Activated CD4-positive, alpha-beta T cell treated with anti-CD3 and anti-CD28 coated beads, Interleukin-2, amount 50 U/mL, for 48 hours (primary cell): ENCODE results near the gene ITSN1.
"Not testable (repeated sequence)": the region's sequence is repeated elsewhere in the genome, so short reads cannot be mapped to it uniquely, and the experiment has no call there.

Source experiments
- DNase-seq, 2 experiments: peaks; one replicate each; pipeline ENCODE4 v3.0.0-alpha.2; 2020

ITSN1 gene

DNA sequence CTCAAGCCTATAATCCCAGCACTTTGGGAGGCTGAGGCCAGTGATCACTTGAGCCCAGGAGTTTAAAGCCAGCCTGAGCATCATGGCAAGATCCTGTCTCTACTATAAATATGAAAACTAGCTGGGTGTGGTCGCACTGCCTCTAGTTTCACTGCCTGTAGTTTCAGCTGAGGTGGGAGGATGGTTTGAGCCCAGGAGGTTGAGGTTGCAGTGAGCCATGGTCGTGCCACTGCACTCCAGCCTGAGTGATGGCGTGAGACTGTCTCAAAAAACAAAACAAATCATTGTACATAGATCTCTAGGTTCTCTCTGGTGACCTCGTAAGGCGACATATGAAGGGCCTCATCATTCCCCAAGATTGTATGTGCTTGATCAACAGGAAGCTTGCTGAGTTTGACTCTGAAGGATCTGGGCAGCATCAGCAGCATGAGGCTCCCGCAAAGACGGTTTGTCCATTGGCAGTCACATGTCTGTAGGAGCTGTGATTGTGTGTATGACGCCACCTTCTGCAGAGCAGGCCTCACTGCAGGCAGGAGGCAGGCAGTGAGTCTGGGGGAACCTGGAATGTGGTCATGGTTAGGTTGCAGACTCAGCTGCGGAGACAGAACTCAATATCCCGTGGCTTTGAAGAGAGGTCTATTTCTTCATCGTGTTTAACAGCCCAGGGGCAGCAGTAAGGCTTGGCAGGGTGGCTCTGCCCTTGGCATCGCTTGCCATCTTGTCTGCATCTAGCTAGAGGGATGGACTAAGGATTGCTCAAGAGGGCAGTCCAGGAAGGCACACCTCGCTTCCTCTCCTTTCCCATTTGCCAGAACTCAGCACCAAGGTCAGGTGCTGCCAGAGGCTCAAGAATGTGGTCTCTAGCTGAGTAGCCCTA lies 259.3 kb downstream of the ITSN1 start:
- no peak for DNase-seq

- no peak for DNase-seq
Measured at GRCh38 chr21:33902349-33902748, 260.0 kb downstream of the ITSN1 start.

GRCh38 chr21:33904041-33904440 lies 261.7 kb downstream of the ITSN1 start:
- DNase-seq, result no peak

- DNase-seq, result peak; percentile 61 to 62
Measured at GRCh38 chr21:33908760-33909159, 266.5 kb downstream of the ITSN1 start.

DNA sequence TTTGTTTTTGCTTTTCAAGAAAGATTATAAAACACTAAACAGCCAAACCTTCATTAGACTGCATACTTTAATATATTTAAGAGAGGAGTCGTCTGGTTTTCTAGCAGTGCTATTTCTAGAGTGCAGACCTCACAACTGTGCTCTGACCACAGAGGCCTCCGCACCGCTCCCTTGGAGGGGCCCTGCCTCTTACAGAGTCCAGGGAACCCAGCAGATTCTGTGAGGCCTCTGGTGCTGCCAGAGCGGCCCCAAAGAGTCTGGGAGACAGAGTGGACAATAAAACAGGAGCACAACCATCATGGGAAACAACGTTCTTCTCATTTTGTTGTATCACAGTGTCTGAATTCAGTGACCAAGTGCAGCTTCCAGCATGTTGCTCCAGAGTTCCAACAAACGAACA lies 267.5 kb downstream of the ITSN1 start:
- DNase-seq, result no peak

GRCh38 chr21:33914188-33914587 lies 271.9 kb downstream of the ITSN1 start:
- no peak for DNase-seq

GRCh38 chr21:33915368-33916199 lies 273.3 kb downstream of the ITSN1 start, which contains the start of gene ATP5PO:
ATP5PO (minus strand) TSS chr21:33915804; CDS start chr21:33915763, 41 bp downstream.
- DNase-seq, result peak; percentile 96 to 98

DNA sequence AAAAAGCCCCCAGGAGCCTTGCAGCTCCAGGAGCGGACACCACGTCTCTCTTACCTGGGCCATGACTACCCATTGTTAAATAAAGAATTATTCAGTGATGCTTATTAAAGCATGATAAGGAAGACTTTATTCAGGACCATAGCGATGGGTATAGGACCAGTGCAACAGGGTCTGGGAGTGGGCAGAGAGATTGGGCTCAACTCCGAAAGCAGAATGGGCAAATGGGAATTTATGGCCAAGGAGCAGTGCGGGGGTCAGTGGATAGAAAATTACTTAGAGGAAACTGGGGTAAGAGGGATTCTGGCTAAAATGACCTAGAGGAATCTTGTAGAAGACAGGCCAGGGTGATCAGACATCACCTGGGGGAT lies 273.9 kb downstream of the ITSN1 start:
- no peak for DNase-seq

DNA sequence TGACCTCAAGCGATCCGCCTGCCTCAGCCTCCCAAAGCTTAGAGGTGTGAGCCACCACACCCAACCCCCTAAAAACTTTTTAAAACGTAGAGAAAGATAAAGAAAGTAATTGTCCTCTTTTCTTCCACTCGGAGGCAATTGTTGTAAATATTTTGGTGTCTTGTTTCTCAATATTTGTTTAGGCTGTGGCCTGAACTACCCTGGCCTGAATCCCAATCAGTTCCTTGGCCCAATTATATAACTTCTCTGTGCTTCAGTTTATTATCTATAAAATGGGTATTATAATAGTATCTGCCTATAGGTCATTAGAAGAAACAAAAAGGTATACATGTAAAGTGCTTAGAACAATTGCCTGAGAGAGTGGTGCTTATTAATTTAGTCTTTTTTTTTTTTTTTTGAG lies 275.1 kb downstream of the ITSN1 start:
- no peak for DNase-seq

DNA sequence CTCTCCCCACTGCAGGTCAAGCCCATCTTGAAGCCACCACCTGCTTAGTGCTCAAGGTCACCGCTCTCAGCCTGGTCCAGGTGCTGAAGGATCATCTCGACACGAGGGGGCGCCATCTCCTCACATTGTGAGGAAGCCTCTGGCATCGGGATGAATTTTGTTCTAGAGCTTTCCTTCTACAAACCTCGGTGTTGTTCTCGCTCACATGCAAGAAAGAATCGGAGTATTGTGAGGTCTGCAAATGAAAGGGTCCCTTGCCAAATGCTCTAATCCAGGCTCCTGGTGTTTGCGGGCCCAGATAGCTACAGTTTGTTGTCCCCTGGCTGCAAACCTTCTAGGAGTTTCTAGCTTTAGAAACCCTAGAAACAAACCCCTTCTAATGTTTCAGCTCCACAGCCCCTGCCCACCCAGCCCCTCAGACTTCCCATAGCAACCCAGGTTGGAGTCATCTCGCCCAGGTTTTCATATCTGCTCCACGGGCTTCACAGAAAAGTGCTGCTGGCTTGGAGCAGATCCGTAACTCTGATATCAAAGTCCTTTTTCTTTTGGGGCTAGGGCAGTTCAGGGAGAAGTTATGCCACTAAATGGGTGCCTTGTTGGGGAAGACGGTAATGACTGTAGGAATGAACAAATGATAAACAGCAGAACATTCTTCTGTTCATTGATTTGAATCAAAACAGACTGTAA lies 281.9 kb downstream of the ITSN1 start:
- DNase-seq, result peak; percentile 95

DNA sequence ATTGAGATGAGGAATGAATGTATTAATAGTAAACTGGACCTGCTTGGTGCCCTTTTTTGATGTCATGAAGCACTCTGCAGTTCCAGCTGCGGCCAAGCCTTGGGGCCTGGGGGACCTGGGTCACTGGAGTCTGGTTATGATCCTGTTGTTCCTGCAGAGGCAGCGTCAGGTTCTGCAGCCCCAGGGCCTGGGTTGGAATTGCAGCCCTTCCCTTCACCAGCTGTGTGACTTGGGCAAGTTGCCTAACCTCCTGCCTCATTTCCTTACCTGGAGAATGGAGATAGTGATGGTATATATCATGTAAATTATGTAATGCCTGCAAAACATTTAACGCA lies 282.4 kb downstream of the ITSN1 start:
- DNase-seq, result no peak

DNA sequence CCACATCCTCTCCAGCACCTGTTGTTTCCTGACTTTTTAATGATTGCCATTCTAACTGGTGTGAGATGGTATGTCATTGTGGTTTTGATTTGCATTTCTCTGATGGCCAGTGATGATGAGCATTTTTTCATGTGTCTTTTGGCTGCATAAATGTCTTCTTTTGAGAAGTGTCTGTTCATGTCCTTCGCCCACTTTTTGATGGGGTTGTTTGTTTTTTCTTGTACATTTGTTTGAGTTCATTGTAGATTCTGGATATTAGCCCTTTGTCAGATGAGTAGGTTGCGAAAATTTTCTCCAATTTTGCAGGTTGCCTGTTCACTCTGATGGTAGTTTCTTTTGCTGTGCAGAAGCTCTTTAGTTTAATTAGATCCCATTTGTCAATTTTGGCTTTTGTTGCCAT lies 283.9 kb downstream of the ITSN1 start:
- not testable (repeated sequence) for DNase-seq

DNA sequence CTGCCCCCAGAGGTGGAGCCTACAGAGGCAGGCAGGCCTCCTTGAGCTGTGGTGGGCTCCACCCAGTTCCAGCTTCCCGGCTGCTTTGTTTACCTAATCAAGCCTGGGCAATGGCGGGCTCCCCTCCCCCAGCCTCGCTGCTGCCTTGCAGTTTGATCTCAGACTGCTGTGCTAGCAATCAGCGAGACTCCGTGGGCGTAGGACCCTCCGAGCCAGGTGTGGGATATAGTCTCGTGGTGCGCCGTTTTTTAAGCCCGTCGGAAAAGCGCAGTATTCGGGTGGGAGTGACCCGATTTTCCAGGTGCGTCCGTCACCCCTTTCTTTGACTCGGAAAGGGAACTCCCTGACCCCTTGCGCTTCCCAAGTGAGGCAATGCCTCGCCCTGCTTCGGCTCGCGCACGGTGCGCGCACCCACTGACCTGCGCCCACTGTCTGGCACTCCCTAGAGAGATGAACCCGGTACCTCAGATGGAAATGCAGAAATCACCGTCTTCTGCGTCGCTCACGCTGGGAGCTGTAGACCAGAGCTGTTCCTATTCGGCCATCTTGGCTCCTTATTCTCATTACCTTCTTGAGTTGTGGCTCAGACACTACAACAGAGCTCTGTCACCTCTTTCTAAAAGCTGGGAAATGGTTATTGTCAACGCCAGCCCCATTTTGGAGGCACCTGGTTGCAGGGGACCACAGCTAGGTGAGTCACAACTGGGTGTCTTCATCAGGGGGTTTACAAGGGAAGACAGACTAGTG lies 288.9 kb downstream of the ITSN1 start:
- peak; percentile 57 to 67 for DNase-seq

- DNase-seq, result no peak
Measured at GRCh38 chr21:33931799-33932390, 289.6 kb downstream of the ITSN1 start.

- DNase-seq, result no peak
Measured at GRCh38 chr21:33932731-33933130, 290.4 kb downstream of the ITSN1 start.

DNA sequence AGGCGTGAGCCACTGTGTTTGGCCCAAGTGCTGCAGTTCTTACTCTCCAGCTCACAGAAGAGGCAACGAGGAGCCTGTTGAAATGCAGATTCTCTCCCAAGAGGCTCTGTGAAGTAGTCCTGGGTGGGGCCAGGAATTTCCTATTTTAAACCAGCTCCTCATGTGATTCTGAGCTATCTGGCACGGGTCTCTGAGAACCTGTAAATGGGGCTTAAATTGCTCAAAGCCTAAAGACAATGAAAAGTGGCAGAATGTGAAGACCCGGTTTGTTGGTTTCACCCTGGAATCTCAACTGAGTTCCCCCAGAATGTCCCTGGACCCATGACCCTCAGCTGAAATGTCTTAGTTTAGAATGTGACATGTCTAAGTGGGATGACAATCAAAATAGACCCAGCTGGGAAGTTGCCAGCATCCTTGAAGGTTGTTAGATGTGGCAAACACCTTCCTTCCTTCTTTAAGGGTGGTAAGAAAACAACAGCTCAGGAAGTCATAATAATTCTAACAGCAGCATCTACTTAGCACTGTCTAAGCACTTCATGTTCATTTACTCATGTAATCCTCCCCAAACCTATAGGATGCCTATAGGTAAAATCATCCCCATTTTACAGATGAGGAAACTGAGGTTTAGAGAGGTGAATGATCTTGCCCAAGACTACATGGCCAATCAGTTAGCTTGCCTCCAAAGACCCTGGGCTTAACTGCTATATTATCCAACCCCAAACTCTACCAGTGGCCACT lies 294.2 kb downstream of the ITSN1 start:
- DNase-seq, result no peak

- DNase-seq, result no peak
Measured at GRCh38 chr21:33937146-33937545, 294.8 kb downstream of the ITSN1 start.

DNA sequence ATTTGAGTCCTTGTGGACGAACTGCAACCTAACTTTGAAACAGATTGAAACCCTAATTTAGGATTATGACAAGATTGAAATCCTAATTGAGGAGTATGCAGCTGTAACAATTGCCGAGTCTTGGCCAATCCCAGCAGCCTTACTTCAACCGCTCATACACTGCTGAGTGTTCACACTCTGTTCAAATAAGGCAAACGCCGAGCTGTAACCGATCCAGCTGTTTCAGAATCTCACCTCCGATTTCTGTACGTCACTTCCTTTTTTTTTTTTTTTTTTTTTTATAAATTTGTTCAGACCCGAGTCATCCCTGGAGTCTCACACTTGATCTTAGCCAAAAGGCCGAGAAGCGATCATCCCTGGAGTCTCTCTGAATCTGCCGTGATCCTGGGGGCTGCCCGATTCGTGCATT lies 295.6 kb downstream of the ITSN1 start:
- DNase-seq, result peak in 1 of 2 experiments; percentile 44

GRCh38 chr21:33938381-33938780 lies 296.1 kb downstream of the ITSN1 start:
- no peak for DNase-seq

DNA sequence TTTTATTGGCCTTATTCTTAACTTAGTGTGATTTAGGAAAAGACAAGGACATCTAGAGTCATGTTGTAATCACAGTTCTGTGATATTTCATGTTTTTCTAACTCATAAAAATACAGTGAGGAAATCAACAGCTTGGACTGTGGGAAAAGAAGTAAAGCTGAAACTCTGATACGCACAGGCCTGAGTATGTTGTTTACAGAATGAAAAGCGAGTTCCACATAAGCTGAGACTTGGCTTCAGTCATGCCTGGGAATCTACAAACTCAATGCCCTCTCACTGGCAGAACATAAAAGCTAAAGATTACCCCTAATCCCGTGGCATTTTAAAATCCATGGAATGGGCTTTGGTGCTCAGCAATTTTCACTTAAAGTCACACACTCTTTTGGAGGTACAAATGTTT lies 296.9 kb downstream of the ITSN1 start:
- DNase-seq, result no peak

GRCh38 chr21:33940164-33940880 lies 298.0 kb downstream of the ITSN1 start:
- DNase-seq, result no peak
